Measurements from ENCODE around the gene APOA1.

DNA sequence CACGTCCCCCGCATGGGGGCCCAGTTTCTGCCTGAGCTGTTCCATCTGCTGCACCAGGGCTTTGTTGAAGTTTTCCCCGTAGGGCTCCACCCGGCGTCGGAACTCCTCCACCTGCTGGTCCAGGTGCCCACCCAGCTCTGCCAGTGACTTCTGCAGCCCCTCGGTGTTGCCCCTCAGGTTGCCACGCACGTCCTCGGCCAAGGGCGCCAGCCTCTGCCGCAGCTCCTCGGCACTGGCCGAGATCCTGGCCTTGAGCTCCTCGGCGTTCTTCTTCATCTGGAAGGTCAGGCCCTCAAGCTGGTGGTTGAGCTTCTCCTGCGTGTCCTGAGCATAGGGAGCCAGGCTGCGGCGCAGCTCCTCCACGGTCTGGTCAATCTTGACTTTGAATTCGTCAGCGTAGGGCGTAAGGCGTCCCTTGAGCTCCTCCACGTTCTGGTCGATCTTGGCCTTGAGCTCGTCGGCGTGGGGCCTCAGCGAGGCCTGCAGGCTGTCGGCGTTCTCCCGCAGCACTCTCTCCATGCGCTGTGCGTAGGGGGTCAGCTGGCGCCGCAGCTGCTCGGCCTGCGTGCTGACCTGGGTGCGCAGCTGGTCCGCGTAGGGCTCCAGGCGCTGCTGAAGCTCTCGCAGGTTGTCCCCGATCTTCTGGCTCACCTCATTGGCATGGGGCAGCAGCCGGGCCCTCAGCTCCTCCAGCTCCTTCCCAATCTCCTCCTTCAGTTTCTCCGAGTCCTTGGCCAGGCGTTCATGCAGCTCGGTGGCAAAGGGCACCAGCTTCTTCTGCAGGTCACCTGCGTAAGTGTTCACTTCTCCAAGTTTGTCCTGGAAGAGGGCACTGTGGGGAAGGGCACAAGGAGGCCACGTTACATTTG, 16.1 kb downstream of the APOA1 start:
- TF ChIP-seq, protein P1, sequence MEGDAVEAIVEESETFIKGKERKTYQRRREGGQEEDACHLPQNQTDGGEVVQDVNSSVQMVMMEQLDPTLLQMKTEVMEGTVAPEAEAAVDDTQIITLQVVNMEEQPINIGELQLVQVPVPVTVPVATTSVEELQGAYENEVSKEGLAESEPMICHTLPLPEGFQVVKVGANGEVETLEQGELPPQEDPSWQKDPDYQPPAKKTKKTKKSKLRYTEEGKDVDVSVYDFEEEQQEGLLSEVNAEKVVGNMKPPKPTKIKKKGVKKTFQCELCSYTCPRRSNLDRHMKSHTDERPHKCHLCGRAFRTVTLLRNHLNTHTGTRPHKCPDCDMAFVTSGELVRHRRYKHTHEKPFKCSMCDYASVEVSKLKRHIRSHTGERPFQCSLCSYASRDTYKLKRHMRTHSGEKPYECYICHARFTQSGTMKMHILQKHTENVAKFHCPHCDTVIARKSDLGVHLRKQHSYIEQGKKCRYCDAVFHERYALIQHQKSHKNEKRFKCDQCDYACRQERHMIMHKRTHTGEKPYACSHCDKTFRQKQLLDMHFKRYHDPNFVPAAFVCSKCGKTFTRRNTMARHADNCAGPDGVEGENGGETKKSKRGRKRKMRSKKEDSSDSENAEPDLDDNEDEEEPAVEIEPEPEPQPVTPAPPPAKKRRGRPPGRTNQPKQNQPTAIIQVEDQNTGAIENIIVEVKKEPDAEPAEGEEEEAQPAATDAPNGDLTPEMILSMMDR (IDR thresholded peaks at IDR 0.05; ENCODE audit: insufficient read depth, low read length) = no peak
- TF ChIP-seq SPI1 (IDR thresholded peaks at IDR 0.05; ENCODE audit: borderline replicate concordance, low read depth) (no peak), POLR2AphosphoS5 (IDR thresholded peaks at IDR 0.05; ENCODE audit: low read depth) (no peak), GABPA (IDR thresholded peaks at IDR 0.05; ENCODE audit: low read depth) (no peak)
- TF ChIP-seq, protein P2, sequence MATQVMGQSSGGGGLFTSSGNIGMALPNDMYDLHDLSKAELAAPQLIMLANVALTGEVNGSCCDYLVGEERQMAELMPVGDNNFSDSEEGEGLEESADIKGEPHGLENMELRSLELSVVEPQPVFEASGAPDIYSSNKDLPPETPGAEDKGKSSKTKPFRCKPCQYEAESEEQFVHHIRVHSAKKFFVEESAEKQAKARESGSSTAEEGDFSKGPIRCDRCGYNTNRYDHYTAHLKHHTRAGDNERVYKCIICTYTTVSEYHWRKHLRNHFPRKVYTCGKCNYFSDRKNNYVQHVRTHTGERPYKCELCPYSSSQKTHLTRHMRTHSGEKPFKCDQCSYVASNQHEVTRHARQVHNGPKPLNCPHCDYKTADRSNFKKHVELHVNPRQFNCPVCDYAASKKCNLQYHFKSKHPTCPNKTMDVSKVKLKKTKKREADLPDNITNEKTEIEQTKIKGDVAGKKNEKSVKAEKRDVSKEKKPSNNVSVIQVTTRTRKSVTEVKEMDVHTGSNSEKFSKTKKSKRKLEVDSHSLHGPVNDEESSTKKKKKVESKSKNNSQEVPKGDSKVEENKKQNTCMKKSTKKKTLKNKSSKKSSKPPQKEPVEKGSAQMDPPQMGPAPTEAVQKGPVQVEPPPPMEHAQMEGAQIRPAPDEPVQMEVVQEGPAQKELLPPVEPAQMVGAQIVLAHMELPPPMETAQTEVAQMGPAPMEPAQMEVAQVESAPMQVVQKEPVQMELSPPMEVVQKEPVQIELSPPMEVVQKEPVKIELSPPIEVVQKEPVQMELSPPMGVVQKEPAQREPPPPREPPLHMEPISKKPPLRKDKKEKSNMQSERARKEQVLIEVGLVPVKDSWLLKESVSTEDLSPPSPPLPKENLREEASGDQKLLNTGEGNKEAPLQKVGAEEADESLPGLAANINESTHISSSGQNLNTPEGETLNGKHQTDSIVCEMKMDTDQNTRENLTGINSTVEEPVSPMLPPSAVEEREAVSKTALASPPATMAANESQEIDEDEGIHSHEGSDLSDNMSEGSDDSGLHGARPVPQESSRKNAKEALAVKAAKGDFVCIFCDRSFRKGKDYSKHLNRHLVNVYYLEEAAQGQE (IDR thresholded peaks at IDR 0.05; ENCODE audit: insufficient replicate concordance, low read depth) = no peak

Data from HL-60 (cell line).